Neural progenitor cell (in vitro differentiated cells): ENCODE results near the gene WDR62. TPM values are rescaled to one million over a fixed set of nuclear protein-coding genes. Genes with fewer than 3 reads are reported as not detected.

Experiments used
- DNase-seq: peaks from one replicate; pipeline ENCODE4 v3.0.0-alpha.2; 2016; ENCODE audit warnings: low spot score
- H2AFZ ChIP-seq: fragments of 200-600 bp; sonication (generic); replicated peaks from 2 replicates; pipeline ENCODE4 v1.6.1; 2016; ENCODE audit warnings: antibody characterized with exemption
- H3F3A ChIP-seq: fragments of 200-600 bp; sonication (generic); 2 replicates; pipeline ENCODE4 v1.6.1; 2016; ENCODE audit warnings: antibody characterized with exemption, low read depth
- H3K27ac ChIP-seq: fragments of 200-600 bp; sonication (generic); 2 replicates; pipeline ENCODE4 v1.5.1; 2016; ENCODE audit warnings: mild to moderate bottlenecking
- H3K27me3 ChIP-seq: fragments of 200-600 bp; sonication (generic); 2 replicates; pipeline ENCODE4 v1.6.1; 2016; ENCODE audit warnings: mild to moderate bottlenecking, moderate library complexity
- H3K36me3 ChIP-seq: fragments of 200-600 bp; sonication (generic); 2 replicates; pipeline ENCODE4 v1.5.1; 2016
- H3K4me1 ChIP-seq: fragments of 200-600 bp; sonication (generic); 2 replicates; pipeline ENCODE4 v1.6.1; 2016; ENCODE audit warnings: mixed run types
- H3K4me2 ChIP-seq: fragments of 200-600 bp; sonication (generic); 2 replicates; pipeline ENCODE4 v1.6.1; 2016
- H3K4me3 ChIP-seq: fragments of 200-600 bp; sonication (generic); 2 replicates; pipeline ENCODE4 v1.5.1; 2016
- H3K79me2 ChIP-seq: fragments of 200-600 bp; sonication (generic); 2 replicates; pipeline ENCODE4 v1.6.1; 2016; ENCODE audit warnings: low read depth
- H3K9ac ChIP-seq: fragments of 200-600 bp; sonication (generic); 2 replicates; pipeline ENCODE4 v1.6.1; 2016
- H3K9me3 ChIP-seq: fragments of 200-600 bp; sonication (generic); 2 replicates; pipeline ENCODE4 v1.5.1; 2016; ENCODE audit warnings: low read depth
- H4K20me1 ChIP-seq: fragments of 200-600 bp; sonication (generic); 2 replicates; pipeline ENCODE4 v1.6.1; 2016; ENCODE audit warnings: low read depth
- H3K27ac Mint-ChIP-seq: 3 replicates; pipeline ENCODE4 v1.8.0; 2021; ENCODE audit warnings: mixed read lengths
- H3K27me3 Mint-ChIP-seq: 2 replicates; pipeline ENCODE4 v1.8.0; 2022; ENCODE audit warnings: low read depth, mild to moderate bottlenecking, inconsistent platforms, moderate library complexity, mixed read lengths; ENCODE audit not compliant: insufficient read depth
- H3K36me3 Mint-ChIP-seq: 3 replicates; pipeline ENCODE4 v1.8.0; 2021; ENCODE audit warnings: mixed read lengths
- H3K4me1 Mint-ChIP-seq: 3 replicates; pipeline ENCODE4 v1.8.0; 2021; ENCODE audit warnings: mixed read lengths
- H3K4me3 Mint-ChIP-seq: 3 replicates; pipeline ENCODE4 v1.8.0; 2021; ENCODE audit warnings: mild to moderate bottlenecking, moderate library complexity, mixed read lengths
- H3K9me3 Mint-ChIP-seq: 3 replicates; pipeline ENCODE4 v1.8.0; 2020; ENCODE audit warnings: mixed read lengths
- EZH2 ChIP-seq: fragments of 200-600 bp; sonication (generic); IDR thresholded peaks from 2 replicates; pipeline ENCODE4 v1.6.1; 2017; ENCODE audit warnings: antibody characterized with exemption, mild to moderate bottlenecking, moderate library complexity
- EZH2phosphoT487 ChIP-seq: fragments of 200-600 bp; sonication (generic); IDR thresholded peaks from 2 replicates; pipeline ENCODE4 v1.6.1; 2017; ENCODE audit warnings: antibody characterized with exemption
- total RNA-seq: library from RNA; depleted of rRNA; stranded (reverse); fragments of >200 nt; gene quantifications from 2 replicates; pipeline ENCODE4 v1.2.3, GENCODE V29; 2015; ENCODE audit warnings: low replicate concordance
- TF ChIP-seq, protein P1 (sequence below): fragments of 200-600 bp; sonication (generic); IDR thresholded peaks from 2 replicates; pipeline ENCODE4 v1.5.1; 2017; ENCODE audit warnings: antibody characterized with exemption, mild to moderate bottlenecking

WDR62 gene
- total RNA-seq, 1 donor from 2014 or later = 12.0 TPM

DNA sequence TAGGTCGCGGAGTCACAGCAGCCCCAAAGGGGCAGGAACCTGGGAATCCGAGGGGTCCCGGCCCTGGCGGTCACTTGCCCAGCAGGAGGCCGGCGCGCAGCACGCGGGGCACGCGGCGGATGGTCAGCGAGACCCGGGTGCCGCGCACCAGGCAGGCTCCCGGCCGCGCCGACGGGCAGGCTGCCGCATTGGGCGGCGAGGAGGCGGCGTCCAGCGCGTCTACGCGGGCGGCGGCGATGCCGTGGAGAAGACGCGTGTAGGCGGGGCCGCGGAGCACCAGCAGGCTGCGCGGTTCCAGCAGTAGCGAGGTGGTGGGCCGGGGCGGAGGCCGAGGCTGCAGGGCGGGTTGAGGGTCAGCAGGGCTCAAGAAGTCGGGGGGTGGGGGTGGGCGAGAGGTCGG lies 45.5 kb upstream of the WDR62 start:
- Mint-ChIP-seq H3K27me3 (peaks cover 16% of the 10 kb centered on the region), H3K4me1 (peaks cover 25% of the 10 kb centered on the region), H3K36me3 (no peaks in the 10 kb centered on the region), H3K27ac (no peak overlapping the region), H3K9me3 (peaks cover 4% of the 10 kb centered on the region), H3K4me3 (peak overlapping the region; percentile 76)
- Histone ChIP-seq H3K4me3 (peak overlapping the region; percentile 55), H3F3A (peaks cover 8% of the 10 kb centered on the region), H3K9me3 (no peaks in the 10 kb centered on the region), H3K79me2 (peaks cover 13% of the 10 kb centered on the region), H3K4me1 (peaks cover 17% of the 10 kb centered on the region), H4K20me1 (no peaks in the 10 kb centered on the region), H3K9ac (no peak overlapping the region), H3K27me3 (no peaks in the 10 kb centered on the region), H3K4me2 (peak overlapping the region; percentile 94), H3K36me3 (no peaks in the 10 kb centered on the region), H3K27ac (no peak overlapping the region), H2AFZ (no peak overlapping the region)
- TF ChIP-seq EZH2phosphoT487 = no peak
- TF ChIP-seq, protein P1, sequence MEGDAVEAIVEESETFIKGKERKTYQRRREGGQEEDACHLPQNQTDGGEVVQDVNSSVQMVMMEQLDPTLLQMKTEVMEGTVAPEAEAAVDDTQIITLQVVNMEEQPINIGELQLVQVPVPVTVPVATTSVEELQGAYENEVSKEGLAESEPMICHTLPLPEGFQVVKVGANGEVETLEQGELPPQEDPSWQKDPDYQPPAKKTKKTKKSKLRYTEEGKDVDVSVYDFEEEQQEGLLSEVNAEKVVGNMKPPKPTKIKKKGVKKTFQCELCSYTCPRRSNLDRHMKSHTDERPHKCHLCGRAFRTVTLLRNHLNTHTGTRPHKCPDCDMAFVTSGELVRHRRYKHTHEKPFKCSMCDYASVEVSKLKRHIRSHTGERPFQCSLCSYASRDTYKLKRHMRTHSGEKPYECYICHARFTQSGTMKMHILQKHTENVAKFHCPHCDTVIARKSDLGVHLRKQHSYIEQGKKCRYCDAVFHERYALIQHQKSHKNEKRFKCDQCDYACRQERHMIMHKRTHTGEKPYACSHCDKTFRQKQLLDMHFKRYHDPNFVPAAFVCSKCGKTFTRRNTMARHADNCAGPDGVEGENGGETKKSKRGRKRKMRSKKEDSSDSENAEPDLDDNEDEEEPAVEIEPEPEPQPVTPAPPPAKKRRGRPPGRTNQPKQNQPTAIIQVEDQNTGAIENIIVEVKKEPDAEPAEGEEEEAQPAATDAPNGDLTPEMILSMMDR = no peak
- TF ChIP-seq EZH2 = no peak
- DNase-seq = peak; percentile 84

DNA sequence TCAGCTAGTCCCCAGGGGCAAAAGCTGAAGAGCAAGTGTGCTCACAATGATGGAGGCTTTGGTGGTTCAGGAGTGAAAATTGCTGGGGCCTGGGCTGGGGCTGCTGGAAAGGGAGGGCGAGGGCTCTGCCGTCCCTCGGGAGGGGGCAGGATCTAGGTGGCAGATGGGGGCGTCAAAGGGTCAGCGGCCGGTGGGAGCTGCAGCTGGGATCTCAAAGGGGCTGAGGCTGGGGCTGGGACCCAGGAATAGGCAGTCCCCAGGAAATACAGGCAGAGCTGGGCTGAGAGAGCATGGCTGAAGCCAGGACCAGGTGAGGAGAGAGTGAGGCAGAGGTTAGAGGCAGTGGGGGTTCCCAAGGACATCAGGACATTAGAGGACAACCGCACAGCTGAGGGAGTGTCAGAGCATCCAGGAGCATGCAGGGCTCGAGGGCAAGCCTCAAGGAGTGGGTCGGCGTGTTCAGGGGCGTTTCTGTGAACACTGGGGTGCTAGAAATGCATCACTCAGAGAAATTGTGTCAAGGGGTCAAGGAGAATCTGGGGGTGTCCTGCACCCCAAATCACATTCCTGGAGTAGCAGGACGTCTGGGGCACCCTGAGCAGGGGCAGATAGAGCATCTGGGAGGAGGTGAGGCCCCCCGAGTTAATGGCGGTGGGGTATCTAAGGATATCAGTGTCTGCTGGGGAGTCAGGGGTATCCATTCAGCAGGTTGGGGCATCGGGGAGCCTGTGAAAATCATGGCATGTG lies 44.9 kb upstream of the WDR62 start:
- H3K9me3 ChIP-seq = no peaks in the 10 kb centered on the region
- peak overlapping the region; percentile 76 for H3K4me3 Mint-ChIP-seq
- H3K9ac ChIP-seq = no peak overlapping the region
- H3K27me3 ChIP-seq = no peaks in the 10 kb centered on the region
- H3K36me3 ChIP-seq = no peaks in the 10 kb centered on the region
- H3K4me1 Mint-ChIP-seq = peaks cover 31% of the 10 kb centered on the region
- DNase-seq = no peak
- peaks cover 8% of the 10 kb centered on the region for H3F3A ChIP-seq
- H3K36me3 Mint-ChIP-seq = no peaks in the 10 kb centered on the region
- no peak overlapping the region for H2AFZ ChIP-seq
- H3K4me1 ChIP-seq = peaks cover 17% of the 10 kb centered on the region
- H3K27ac ChIP-seq = no peak overlapping the region
- H4K20me1 ChIP-seq = no peaks in the 10 kb centered on the region
- H3K4me3 ChIP-seq = peak overlapping the region; percentile 55
- H3K9me3 Mint-ChIP-seq = peaks cover 4% of the 10 kb centered on the region
- H3K4me2 ChIP-seq = peak overlapping the region; percentile 94
- TF ChIP-seq, protein P1 = no peak
- TF ChIP-seq EZH2phosphoT487 (no peak), EZH2 (no peak)
- no peak overlapping the region for H3K27ac Mint-ChIP-seq
- H3K79me2 ChIP-seq = peaks cover 13% of the 10 kb centered on the region
- H3K27me3 Mint-ChIP-seq = peaks cover 16% of the 10 kb centered on the region

DNA sequence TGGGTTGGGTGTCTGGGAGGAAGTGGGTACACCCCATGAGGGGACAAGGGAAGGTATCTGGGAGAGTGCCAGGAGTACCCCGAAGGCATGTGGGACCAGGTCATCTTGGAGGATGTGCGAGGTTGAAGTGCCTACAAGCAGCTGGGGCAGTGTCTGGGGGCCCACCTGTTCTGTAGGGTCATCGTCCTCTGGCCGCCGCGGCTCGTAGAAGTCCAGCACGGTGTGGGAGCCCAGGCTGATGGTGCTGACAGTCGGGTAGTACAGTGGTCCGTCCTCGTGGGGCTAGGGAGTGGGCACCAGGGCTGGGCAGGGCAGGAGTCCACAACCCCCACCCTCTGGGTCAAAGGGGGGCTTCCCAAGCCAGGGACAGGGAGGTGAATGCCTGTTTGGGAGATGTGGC lies 44.3 kb upstream of the WDR62 start:
- H3K9me3 ChIP-seq = no peaks in the 10 kb centered on the region
- peaks cover 17% of the 10 kb centered on the region for H3K4me1 ChIP-seq
- no peak overlapping the region for H3K27ac ChIP-seq
- H3K9me3 Mint-ChIP-seq = peaks cover 4% of the 10 kb centered on the region
- peaks cover 13% of the 10 kb centered on the region for H3K79me2 ChIP-seq
- TF ChIP-seq EZH2 (no peak), EZH2phosphoT487 (no peak)
- TF ChIP-seq, protein P1 = no peak
- no peak overlapping the region for H3K4me3 ChIP-seq
- no peak overlapping the region for H2AFZ ChIP-seq
- no peak overlapping the region for H3K9ac ChIP-seq
- no peak for DNase-seq
- no peak overlapping the region for H3K27ac Mint-ChIP-seq
- H3K27me3 Mint-ChIP-seq = peaks cover 16% of the 10 kb centered on the region
- H3F3A ChIP-seq = peaks cover 9% of the 10 kb centered on the region
- H3K27me3 ChIP-seq = no peaks in the 10 kb centered on the region
- no peaks in the 10 kb centered on the region for H4K20me1 ChIP-seq
- H3K4me2 ChIP-seq = no peak overlapping the region
- peaks cover 1% of the 10 kb centered on the region for H3K36me3 Mint-ChIP-seq
- no peaks in the 10 kb centered on the region for H3K36me3 ChIP-seq
- H3K4me3 Mint-ChIP-seq = peak overlapping the region; percentile 31
- peaks cover 37% of the 10 kb centered on the region for H3K4me1 Mint-ChIP-seq
